DND-41 (cell line): ENCODE measurements around the gene SLC39A8.

Experiments
- EZH2 ChIP-seq: IDR thresholded peaks from 3 replicates; pipeline ENCODE4 v1.6.1; 2012; ENCODE audit warnings: borderline replicate concordance, low read depth, mild to moderate bottlenecking, moderate library complexity, low read length, inconsistent platforms; ENCODE audit not compliant: severe bottlenecking
- TF ChIP-seq, protein P1 (sequence below): IDR thresholded peaks from 2 replicates; pipeline ENCODE4 v1.5.1; 2012; ENCODE audit warnings: borderline replicate concordance, low read length, moderate library complexity, mild to moderate bottlenecking; ENCODE audit not compliant: poor library complexity, severe bottlenecking; ENCODE audit errors: extremely low read depth

DNA sequence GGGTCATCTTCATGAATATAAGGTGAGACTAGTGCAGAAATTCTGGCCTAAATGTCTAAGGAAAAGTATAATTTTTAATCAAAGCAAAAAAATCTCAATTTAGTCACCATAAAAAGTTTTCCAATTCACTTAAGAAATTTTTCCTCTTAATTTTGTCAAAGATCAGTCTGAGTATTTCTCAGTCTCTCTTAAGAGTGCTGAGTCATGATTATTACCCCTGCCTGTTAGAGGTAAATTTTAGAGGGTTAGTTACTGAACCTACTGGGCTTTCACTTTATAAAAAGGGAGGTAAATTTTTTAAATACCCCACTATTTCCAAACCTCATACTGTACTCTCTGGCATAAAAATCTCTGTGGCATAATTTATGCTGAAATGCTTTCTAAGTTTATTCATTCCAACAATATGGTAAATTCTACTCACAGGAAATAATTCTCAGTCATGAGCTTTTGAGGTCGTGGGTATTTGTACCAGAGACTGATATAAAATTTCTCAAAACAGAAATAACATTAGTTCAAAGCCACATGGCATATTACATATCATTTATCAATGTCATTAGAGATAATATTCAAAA is 122.4 kb downstream of the SLC39A8 start:
- TF ChIP-seq, protein P1, sequence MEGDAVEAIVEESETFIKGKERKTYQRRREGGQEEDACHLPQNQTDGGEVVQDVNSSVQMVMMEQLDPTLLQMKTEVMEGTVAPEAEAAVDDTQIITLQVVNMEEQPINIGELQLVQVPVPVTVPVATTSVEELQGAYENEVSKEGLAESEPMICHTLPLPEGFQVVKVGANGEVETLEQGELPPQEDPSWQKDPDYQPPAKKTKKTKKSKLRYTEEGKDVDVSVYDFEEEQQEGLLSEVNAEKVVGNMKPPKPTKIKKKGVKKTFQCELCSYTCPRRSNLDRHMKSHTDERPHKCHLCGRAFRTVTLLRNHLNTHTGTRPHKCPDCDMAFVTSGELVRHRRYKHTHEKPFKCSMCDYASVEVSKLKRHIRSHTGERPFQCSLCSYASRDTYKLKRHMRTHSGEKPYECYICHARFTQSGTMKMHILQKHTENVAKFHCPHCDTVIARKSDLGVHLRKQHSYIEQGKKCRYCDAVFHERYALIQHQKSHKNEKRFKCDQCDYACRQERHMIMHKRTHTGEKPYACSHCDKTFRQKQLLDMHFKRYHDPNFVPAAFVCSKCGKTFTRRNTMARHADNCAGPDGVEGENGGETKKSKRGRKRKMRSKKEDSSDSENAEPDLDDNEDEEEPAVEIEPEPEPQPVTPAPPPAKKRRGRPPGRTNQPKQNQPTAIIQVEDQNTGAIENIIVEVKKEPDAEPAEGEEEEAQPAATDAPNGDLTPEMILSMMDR: no peak
- no peak for TF ChIP-seq EZH2
